Endothelial cell of umbilical vein (primary cell): ENCODE data around the gene PRKAR1B.

Experiments used
- EZH2 ChIP-seq: IDR thresholded peaks from 2 replicates; pipeline ENCODE4 v1.6.1; 2012; ENCODE audit warnings: borderline replicate concordance, low read depth, mild to moderate bottlenecking, moderate library complexity, low read length, inconsistent platforms; ENCODE audit not compliant: severe bottlenecking
- FOS ChIP-seq: IDR thresholded peaks from 2 replicates; pipeline ENCODE4 v1.6.1; 2011; ENCODE audit warnings: mild to moderate bottlenecking, low read length, moderate library complexity, borderline replicate concordance; ENCODE audit not compliant: insufficient read depth
- GATA2 ChIP-seq: IDR thresholded peaks from 2 replicates; pipeline ENCODE4 v1.7.0; 2011; ENCODE audit warnings: low read depth, mild to moderate bottlenecking, moderate library complexity, mixed read lengths, low read length; ENCODE audit not compliant: insufficient read length, insufficient read depth
- MAX ChIP-seq: IDR thresholded peaks from 2 replicates; pipeline ENCODE4 v1.6.1; 2011; ENCODE audit not compliant: insufficient read depth, insufficient read length
- MYC ChIP-seq: IDR thresholded peaks from one replicate; pipeline ENCODE4 v1.6.1; 2011; ENCODE audit warnings: mild to moderate bottlenecking, low read depth, low read length
- POLR2A ChIP-seq: IDR thresholded peaks from 2 replicates; pipeline ENCODE4 v1.6.1; 2012; ENCODE audit warnings: low read depth, mild to moderate bottlenecking, control low read depth, low read length
- POLR2AphosphoS5 ChIP-seq: IDR thresholded peaks from 2 replicates; pipeline ENCODE4 v1.6.1; 2012; ENCODE audit warnings: low read depth, mild to moderate bottlenecking, control low read depth, low read length, moderate library complexity; ENCODE audit not compliant: insufficient read depth
- TF ChIP-seq, protein P1 (sequence below), 2 donors: IDR thresholded peaks; 1 replicate in 1 of 2; 2 replicates in 1 of 2; pipeline ENCODE4 v1.5.1; 2011; ENCODE audit warnings: low read length in 2 of 2, mild to moderate bottlenecking in 2 of 2, moderate library complexity in 2 of 2, control low read depth in 1 of 2, inconsistent platforms in 1 of 2, low read depth in 1 of 2; ENCODE audit not compliant: insufficient read depth in 1 of 2; ENCODE audit errors: extremely low read depth in 1 of 2

GRCh38 chr7:721619-722248 lies 5.3 kb downstream of the PRKAR1B start:
- TF ChIP-seq, protein P1, sequence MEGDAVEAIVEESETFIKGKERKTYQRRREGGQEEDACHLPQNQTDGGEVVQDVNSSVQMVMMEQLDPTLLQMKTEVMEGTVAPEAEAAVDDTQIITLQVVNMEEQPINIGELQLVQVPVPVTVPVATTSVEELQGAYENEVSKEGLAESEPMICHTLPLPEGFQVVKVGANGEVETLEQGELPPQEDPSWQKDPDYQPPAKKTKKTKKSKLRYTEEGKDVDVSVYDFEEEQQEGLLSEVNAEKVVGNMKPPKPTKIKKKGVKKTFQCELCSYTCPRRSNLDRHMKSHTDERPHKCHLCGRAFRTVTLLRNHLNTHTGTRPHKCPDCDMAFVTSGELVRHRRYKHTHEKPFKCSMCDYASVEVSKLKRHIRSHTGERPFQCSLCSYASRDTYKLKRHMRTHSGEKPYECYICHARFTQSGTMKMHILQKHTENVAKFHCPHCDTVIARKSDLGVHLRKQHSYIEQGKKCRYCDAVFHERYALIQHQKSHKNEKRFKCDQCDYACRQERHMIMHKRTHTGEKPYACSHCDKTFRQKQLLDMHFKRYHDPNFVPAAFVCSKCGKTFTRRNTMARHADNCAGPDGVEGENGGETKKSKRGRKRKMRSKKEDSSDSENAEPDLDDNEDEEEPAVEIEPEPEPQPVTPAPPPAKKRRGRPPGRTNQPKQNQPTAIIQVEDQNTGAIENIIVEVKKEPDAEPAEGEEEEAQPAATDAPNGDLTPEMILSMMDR (IDR thresholded peaks at IDR 0.05; ENCODE audit: extremely low read depth in 1 of 2, insufficient read depth in 1 of 2, low read depth in 1 of 2, low read length in 2 of 2) = no peak
- TF ChIP-seq POLR2A (no peak), EZH2 (no peak), MYC (no peak), GATA2 (no peak), FOS (no peak), POLR2AphosphoS5 (no peak), MAX (no peak)
